GM18517 (cell line): Measurements from ENCODE around the gene IGF2R.

Experiments
- ATAC-seq: cut with Tn5 transposase; IDR thresholded peaks from one replicate; pipeline ENCODE4 v1.9.1; 2021; ENCODE audit warnings: mild to moderate bottlenecking, moderate library complexity; ENCODE audit not compliant: unreplicated experiment

IGF2R gene

GRCh38 chr6:160022793-160023192 is 53.9 kb downstream of the IGF2R start:
- ATAC-seq = no peak

GRCh38 chr6:160024152-160024551 is 55.3 kb downstream of the IGF2R start:
- no peak for ATAC-seq

- ATAC-seq = no peak
Measured at GRCh38 chr6:160027076-160027475, 58.2 kb downstream of the IGF2R start.

DNA sequence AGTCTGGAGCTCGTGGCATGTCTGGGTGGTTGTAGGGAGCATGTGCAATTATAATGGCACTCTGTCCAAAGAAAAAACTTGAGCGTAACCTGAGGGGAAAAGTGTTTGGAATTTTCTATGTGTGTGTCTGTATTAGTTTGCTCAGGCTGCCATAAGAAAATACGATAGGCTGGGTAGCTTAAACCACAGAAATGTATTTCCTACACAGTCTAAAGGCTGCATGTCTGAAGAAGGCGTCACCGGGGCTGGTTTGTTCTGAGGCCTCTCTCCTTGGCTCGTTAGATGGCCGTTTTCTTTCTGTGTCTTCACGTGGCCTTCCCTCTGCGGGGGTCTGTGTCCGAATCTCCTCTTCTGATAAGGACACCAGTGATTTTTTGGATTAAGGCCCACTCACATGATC is 59.0 kb downstream of the IGF2R start:
- ATAC-seq = no peak

DNA sequence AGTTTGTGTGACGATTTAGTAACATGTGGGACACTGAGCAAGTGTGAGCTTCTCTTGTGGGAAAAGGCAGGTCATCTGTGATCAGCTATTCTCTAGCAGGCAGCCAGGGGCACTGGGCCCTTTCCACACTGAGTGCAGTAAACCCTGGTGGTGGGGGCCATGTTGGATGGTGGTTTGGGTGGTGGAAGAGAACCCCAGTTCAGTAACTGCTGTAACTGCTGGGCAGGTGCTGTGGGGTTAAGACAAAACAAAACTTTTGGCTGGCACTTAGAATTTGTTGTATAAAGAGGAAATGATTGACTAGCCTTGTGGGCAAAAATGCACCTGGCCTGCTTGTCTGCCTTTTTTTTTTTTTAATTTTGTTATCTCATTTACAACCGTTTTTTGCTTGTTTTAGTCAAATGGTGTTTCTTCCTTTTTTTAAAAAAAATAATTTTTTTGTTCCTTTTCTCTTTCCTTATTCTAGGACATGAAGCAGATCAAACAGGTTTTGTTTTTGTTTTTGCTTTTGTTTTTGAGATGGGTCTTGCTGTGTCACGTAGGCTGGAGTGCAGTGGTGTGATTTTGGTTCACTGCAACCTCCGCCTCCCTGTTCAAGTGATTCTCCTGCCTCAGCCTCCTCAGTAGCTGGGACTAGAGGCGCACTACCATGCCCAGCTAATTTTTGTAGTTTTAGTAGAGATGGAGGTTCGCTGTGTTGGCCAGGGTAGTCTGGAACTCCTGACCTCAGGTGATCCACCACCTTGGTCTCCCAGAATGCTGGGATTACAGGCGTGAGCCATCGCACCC is 59.8 kb downstream of the IGF2R start:
- ATAC-seq = no peak

- no peak for ATAC-seq
Measured at GRCh38 chr6:160029525-160029924, 60.6 kb downstream of the IGF2R start.

- no peak for ATAC-seq
Measured at GRCh38 chr6:160030103-160030502, 61.2 kb downstream of the IGF2R start.

DNA sequence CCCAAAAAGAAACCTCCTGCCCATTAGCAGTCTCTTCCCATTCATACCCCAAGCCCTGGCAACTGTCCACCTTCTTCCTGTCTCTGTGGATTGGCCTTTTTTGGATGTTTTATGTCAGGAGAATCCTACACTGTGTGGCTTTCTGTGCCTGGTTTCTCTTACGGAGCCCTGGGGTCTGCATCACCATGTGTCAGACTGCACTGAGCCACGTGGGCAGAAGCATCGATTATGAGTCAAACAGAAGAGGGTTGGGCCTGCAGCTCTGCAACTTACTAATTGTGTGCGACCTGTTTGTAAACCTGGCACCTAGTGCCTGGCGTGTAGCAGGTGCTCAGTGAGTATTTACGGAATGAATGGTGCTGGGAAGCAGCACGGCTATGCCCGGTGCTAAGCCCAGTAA is 62.6 kb downstream of the IGF2R start:
- ATAC-seq = no peak

DNA sequence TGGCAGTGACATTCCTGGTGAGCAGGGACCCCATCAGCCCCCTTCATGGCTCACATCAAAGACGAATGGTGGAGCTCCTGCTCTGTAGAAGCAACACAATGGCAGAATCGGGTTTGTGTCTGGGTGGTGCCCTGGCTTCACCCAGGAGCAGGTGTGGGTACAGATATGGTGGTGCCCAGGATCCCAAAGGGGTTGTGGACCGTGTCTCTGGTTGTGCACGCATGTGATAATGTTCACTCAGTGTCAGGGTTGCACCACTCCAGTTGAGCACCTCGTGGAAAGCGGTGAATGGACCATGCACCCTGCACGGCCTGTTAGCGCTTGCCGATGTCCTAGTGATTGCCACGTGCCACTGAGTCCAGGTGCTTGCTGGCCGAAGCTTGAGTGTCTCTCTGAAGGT is 63.0 kb downstream of the IGF2R start:
- ATAC-seq = no peak

DNA sequence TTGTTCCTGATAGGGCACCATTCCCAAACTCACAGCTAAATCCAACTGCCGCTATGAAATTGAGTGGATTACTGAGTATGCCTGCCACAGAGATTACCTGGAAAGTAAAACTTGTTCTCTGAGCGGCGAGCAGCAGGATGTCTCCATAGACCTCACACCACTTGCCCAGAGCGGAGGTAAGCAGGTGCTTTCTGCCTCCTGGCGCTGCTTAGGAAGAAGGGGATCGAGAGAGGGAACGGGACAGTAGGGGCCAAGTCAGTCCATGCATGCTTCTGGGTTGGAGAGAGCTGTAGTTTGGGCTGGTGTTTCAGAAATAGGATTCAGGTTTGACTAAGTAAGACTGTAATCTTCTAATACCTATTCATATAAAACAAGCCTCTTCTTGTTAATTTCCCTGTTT is 63.7 kb downstream of the IGF2R start:
- ATAC-seq = no peak

DNA sequence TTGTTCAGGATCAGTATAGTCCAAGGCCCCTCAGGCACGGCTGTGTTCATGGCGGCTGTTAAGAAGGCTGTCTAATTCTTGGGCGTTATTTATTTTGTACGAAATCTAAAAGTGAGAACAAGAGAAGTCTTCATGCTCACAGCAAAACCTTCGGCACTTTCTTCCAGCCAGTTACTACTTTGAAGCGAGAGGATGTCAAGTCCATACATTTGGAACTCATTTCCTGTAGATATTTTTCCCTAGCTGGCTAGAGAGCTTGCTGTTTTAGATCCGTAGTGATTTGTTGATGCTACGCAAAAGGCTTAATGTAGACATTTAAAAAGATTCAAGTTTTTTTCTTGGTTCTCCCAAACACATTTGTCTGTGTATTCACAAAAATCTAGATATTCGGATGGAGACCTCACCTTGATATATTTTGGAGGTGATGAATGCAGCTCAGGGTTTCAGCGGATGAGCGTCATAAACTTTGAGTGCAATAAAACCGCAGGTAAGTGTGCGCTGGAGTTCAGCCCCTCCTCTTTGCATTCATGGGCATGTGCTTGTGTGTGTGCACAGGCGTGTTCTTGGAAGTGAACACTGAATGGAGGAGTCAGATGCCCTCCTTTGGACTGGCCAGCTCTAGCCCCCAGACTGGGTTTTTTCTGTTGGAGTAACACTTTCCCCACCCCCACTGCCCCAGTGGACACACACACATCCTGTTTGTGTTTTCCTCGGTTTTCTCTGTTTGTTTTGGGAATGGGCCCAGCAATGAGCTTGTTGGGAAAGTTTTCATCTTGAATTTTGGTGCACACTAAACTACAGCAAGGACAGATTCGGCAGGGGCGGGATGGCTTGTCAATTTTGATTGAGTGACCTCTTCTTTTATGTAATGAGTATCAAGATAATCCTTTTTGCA is 65.4 kb downstream of the IGF2R start:
- ATAC-seq = no peak

- ATAC-seq = no peak
Measured at GRCh38 chr6:160035241-160035640, 66.4 kb downstream of the IGF2R start.

- ATAC-seq = no peak
Measured at GRCh38 chr6:160035693-160036330, 66.9 kb downstream of the IGF2R start.

- no peak for ATAC-seq
Measured at GRCh38 chr6:160036331-160036695, 67.4 kb downstream of the IGF2R start.

DNA sequence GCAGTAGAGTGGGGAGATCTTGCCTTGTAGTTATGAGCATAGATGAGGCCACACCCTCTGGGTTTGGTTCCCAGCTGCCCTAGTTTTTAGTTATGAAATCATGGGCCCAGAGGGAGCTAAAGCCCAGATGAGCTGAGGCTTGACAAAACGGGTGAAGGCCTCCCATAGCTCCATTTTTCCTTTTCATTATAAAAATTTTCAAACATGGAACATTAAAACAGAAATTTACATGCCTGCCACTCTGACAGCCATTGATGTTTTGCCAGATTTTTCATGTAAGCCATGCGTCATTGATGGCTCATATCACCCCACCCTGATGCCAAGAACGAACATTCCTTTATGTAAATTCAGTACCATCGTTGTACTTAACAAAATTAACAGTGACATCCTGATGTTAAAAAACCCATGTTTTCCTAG is 67.9 kb downstream of the IGF2R start:
- ATAC-seq = no peak

- no peak for ATAC-seq
Measured at GRCh38 chr6:160038479-160038878, 69.6 kb downstream of the IGF2R start.

DNA sequence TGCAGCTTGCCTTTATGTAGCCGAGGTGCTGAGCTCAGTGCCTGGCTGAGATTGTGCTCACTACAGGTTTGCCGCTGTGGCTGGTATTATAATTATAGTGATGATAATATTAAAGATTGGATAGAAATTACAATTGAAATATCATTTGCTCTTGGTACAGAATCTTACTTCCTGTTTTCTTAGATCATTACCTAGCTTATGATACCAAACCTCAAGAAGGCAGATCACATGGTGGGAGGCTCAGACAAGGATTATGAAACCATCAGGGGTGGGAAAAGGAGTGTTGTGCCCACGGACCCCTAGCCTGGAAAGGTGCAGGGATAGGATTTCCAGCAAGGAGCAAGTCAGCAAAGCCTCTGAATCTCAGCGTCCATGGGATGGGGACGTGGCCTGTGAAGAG is 70.6 kb downstream of the IGF2R start:
- no peak for ATAC-seq

- no peak for ATAC-seq
Measured at GRCh38 chr6:160040055-160040454, 71.2 kb downstream of the IGF2R start.

DNA sequence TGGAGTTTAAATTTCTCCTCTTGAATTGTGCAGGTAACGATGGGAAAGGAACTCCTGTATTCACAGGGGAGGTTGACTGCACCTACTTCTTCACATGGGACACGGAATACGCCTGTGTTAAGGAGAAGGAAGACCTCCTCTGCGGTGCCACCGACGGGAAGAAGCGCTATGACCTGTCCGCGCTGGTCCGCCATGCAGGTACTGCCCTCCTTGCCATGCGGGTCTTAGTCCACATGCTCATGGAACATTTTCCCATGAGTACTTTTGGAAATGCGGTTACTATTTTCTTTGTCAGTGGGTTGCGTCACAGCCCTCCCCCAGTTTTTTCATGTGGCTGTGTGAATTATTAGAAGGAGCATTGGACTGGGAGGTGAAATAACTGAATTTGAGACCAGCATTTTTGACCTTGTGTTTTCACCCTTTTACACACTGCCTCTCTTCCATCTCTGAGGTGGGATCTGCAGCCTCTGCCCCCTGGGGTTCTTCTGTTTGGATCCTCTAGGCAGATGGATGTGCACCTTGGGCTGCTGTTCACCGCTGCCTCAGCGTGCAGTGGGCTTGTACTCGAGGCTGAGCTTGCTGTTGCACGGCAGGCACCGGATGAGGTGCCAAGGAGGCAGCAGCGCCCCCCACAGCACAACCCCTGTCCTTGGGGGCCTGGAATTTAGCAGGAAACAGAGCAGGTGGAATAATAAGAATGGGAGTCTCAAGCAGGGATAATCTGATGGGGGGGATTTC is 71.8 kb downstream of the IGF2R start:
- no peak for ATAC-seq

- ATAC-seq = no peak
Measured at GRCh38 chr6:160041608-160042007, 72.7 kb downstream of the IGF2R start.
